ENCODE results near the gene ITPR1. TPM values are rescaled to one million over a fixed set of nuclear protein-coding genes. Genes with fewer than 3 reads are reported as not detected.

ITPR1 gene
- total RNA-seq, 1 donor from 2014 or later = 143 TPM

DNA sequence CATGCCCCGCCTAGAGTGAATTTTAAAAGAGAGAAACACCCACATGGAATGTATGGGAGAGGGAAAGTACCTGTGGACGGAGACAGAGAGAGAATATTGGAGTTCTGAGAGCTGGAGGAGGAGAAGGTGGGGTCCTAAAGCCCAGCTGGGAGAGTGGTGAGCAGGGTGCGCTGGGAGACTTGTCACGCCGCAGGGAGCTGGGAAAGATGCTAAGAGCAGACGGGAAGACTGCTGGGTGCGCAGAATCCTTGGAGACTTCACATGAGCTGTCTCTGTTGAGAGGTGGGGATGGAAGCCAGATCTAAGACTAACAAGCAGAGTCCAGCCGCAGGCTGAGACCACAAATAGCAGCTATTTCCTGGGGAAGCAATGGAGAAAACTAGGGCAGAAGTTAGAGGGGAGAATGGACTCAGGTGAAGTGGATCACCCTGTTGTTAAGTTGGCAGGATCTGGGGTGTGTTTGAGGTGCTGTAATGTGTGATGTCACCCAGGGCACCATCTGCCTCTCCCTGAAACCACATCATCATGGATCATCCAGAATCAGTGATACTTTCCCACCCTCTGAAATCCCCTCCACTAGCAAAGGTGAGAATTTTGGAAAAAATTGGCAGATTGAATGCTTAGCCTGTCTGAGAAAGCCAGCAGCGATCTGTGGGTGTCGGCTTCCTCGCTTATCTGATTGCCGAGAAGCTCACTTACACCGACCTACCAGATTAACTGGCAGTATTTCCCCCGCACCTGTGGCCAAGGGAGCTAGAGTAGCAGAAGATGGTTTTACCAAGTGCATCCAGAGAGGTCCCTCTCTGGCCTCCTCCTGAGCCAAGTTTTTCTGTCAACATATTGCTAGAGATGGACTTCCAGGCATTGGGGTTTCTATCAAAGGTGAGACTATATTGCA, 311.3 kb downstream of the ITPR1 start:
- TF ChIP-seq, protein P1, sequence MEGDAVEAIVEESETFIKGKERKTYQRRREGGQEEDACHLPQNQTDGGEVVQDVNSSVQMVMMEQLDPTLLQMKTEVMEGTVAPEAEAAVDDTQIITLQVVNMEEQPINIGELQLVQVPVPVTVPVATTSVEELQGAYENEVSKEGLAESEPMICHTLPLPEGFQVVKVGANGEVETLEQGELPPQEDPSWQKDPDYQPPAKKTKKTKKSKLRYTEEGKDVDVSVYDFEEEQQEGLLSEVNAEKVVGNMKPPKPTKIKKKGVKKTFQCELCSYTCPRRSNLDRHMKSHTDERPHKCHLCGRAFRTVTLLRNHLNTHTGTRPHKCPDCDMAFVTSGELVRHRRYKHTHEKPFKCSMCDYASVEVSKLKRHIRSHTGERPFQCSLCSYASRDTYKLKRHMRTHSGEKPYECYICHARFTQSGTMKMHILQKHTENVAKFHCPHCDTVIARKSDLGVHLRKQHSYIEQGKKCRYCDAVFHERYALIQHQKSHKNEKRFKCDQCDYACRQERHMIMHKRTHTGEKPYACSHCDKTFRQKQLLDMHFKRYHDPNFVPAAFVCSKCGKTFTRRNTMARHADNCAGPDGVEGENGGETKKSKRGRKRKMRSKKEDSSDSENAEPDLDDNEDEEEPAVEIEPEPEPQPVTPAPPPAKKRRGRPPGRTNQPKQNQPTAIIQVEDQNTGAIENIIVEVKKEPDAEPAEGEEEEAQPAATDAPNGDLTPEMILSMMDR (IDR thresholded peaks at IDR 0.05) = no peak
- Mint-ChIP-seq H3K9me3 (no peaks in the 10 kb centered on the region), H3K4me1 (no peaks in the 10 kb centered on the region), H3K36me3 (ENCODE audit: low read depth) (peaks cover 92% of the 10 kb centered on the region), H3K27me3 (no peaks in the 10 kb centered on the region), H3K4me3 (no peak overlapping the region), H3K27ac (no peak overlapping the region)
- intact Hi-C loops (cut with micrococcal nuclease) = no loop called here
- ChIA-PET CTCF (interaction anchor here (1.0 kb wide), 1 partner anchor 11 kb away, joined by 4 read pairs; no protein-coding TSS in a partner anchor), POLR2A (no interaction called here)
- ATAC-seq (ENCODE audit: low read depth) = no peak
- no peak for DNase-seq

DNA sequence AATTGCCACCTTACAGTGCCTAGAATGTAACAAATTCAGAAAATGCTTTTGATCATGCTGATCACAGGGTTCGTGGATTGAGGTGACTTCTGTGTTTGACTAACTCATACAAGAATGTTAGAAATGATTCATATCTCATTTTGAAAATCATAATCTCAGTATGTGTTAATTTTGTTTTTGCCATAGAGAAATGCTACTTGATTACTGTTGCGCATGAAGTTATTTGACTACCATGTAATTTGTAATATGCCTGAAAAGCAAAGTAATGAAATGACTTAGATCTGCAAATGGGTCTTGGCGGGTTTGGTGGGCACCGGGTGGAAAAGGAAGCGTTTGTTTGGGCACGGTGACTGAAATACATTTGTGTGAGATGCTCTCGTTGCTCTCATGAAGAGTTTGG, 312.5 kb downstream of the ITPR1 start:
- no peak for DNase-seq
- Mint-ChIP-seq H3K27ac (no peak overlapping the region), H3K36me3 (ENCODE audit: low read depth) (peaks cover 91% of the 10 kb centered on the region), H3K9me3 (no peaks in the 10 kb centered on the region), H3K4me1 (no peaks in the 10 kb centered on the region), H3K27me3 (no peaks in the 10 kb centered on the region), H3K4me3 (no peak overlapping the region)
- no peak for ATAC-seq (ENCODE audit: low read depth)
- ChIA-PET POLR2A (interaction anchor here (0.6 to 0.7 kb wide), 2 partner anchors 10 to 177 kb away, joined by 3 read pairs; no protein-coding TSS in a partner anchor), CTCF (no interaction called here)
- intact Hi-C loops (cut with micrococcal nuclease) = loop anchor here (2.0 kb wide), 1 partner anchor 15 kb away; no protein-coding TSS in a partner anchor
- TF ChIP-seq, protein P1 (IDR thresholded peaks at IDR 0.05) = no peak

DNA sequence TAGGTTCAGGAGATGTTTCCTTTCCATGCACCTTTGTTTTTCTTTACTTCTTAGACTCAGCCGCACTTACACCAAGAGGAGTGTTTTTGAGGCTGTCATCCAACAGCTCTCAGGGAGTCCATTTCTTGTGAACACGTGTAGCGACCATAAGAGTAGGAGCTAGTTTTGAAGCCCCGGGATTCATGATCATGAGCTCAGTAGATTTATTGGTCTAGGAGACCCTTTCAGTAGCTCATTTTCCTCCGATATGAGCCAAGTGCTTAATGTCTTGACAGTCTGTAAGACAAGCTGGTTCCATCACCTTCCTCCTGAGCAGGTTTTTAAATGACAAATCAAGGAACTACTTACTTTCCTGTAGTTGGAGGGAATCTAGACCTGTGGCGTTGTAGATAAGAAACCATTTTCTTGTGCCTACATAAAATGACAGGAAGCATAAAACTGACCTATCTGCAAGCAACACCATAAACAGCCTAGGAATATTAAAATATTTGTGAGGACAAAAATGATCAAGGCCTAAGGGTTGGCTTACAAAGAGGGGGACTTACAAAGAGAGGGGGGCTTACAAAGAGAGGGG, 313.5 kb downstream of the ITPR1 start:
- Mint-ChIP-seq H3K9me3 (no peaks in the 10 kb centered on the region), H3K4me1 (no peaks in the 10 kb centered on the region), H3K27me3 (no peaks in the 10 kb centered on the region), H3K4me3 (no peak overlapping the region), H3K27ac (no peak overlapping the region), H3K36me3 (ENCODE audit: low read depth) (peaks cover 92% of the 10 kb centered on the region)
- POLR2A ChIA-PET = interaction anchor here (0.6 to 0.7 kb wide), 2 partner anchors 228 to 251 kb away, joined by 3 to 4 read pairs; no protein-coding TSS in a partner anchor
- intact Hi-C loops (cut with micrococcal nuclease) = loop anchor here (2.0 kb wide), 1 partner anchor 14 kb away; no protein-coding TSS in a partner anchor
- CTCF ChIA-PET = interaction anchor here (0.9 to 1.5 kb wide), 2 partner anchors 54 to 95 kb away, joined by 3 to 4 read pairs; no protein-coding TSS in a partner anchor
- TF ChIP-seq, protein P1 (IDR thresholded peaks at IDR 0.05) = no peak
- ATAC-seq (ENCODE audit: low read depth) (no peak), DNase-seq (no peak)

DNA sequence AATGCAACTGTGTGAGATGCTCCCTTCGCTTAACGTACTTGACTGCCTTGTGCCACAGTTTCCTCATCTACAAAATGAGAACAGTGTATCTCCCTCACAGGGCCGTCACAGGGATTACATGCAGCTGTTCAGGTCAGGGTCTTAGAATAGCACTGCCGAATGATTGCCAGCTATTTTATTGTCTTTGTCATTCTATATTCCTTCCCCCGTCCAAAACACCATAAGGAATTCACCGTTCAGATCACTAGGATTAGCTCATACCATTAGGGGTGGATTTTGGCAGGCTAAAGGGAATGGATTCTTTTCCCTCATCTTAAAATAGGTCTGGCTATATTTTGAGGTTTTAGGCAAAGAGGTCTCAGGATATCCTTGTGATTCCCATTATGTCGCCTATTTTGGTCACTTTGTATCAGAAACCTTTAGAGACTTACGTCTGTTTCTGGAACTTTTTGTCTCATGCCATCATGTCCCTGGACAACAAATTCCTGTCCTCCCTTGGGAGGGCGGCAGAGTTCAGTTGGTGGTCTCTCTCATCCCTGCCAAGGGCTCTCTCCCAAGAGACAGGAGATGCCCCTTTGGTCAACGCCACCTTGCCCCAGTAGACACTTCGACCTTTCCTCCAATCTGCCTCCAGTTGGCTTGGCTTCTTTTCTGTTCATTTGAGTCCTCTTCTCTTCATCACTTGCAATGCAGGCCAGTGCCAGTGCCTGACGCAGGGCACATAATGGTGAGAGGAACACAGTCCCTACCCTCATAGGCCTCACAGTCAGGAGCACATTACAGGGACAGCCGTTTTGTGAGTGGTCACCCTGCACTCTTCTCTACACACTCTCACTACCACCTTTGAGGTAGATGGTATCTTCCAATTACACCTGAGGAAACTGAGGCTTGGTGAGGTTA, 314.5 kb downstream of the ITPR1 start:
- intact Hi-C loops (cut with micrococcal nuclease) = loop anchor here (2.0 kb wide), 1 partner anchor 13 kb away; no protein-coding TSS in a partner anchor
- H3K27ac Mint-ChIP-seq = peak overlapping the region; percentile 59
- CTCF ChIA-PET = interaction anchor here (1.5 kb wide), 1 partner anchor 96 kb away, joined by 4 read pairs; no protein-coding TSS in a partner anchor
- TF ChIP-seq, protein P1 (IDR thresholded peaks at IDR 0.05) = no peak
- ATAC-seq (ENCODE audit: low read depth) (no peak), DNase-seq (no peak)
- POLR2A ChIA-PET = no interaction called here
- no peaks in the 10 kb centered on the region for H3K27me3 Mint-ChIP-seq
- no peaks in the 10 kb centered on the region for H3K9me3 Mint-ChIP-seq
- no peaks in the 10 kb centered on the region for H3K4me1 Mint-ChIP-seq
- peaks cover 92% of the 10 kb centered on the region for H3K36me3 Mint-ChIP-seq (ENCODE audit: low read depth)
- H3K4me3 Mint-ChIP-seq = no peak overlapping the region

All from activated B cell treated with CpG ODN at 0.5 μM for 24 hours (primary cell).